Measurements from ENCODE around the gene SSNA1.

SSNA1 gene

GRCh38 chr9:137204731-137205125, 16.3 kb downstream of the SSNA1 start:
- no peak for DNase-seq

- peak; percentile 98 for DNase-seq
Observed at GRCh38 chr9:137205126-137206069, 16.9 kb downstream of the SSNA1 start, which contains the start of the genes NDOR1 and TMEM203. TSS of gene NDOR1 (plus strand) at chr9:137205700. CDS start at chr9:137205778, 78 bp downstream. TSS of gene TMEM203 (minus strand) at chr9:137205648. CDS start at chr9:137205414, 234 bp downstream.

GRCh38 chr9:137206602-137207001, 18.1 kb downstream of the SSNA1 start:
- no peak for DNase-seq

GRCh38 chr9:137211532-137211931, 23.1 kb downstream of the SSNA1 start:
- no peak for DNase-seq

- DNase-seq = no peak
Observed at GRCh38 chr9:137212520-137212919, 24.0 kb downstream of the SSNA1 start.

GRCh38 chr9:137213160-137214060, 24.9 kb downstream of the SSNA1 start:
- no peak for DNase-seq

GRCh38 chr9:137214620-137215019, 26.1 kb downstream of the SSNA1 start:
- no peak for DNase-seq

GRCh38 chr9:137215196-137215986, 26.9 kb downstream of the SSNA1 start:
- DNase-seq = no peak

- no peak for DNase-seq
Observed at GRCh38 chr9:137216188-137216965, 27.9 kb downstream of the SSNA1 start.

- no peak for DNase-seq
Observed at GRCh38 chr9:137217276-137218211, 29.1 kb downstream of the SSNA1 start.

GRCh38 chr9:137218212-137218753, 29.8 kb downstream of the SSNA1 start:
- no peak for DNase-seq

GRCh38 chr9:137218754-137219271, 30.3 kb downstream of the SSNA1 start:
- DNase-seq = no peak

GRCh38 chr9:137219757-137220316, 31.4 kb downstream of the SSNA1 start:
- DNase-seq = no peak

GRCh38 chr9:137220317-137221094, 32.0 kb downstream of the SSNA1 start:
- DNase-seq = no peak

- DNase-seq = no peak
Observed at GRCh38 chr9:137221095-137221505, 32.6 kb downstream of the SSNA1 start.

- DNase-seq = no peak
Observed at GRCh38 chr9:137221506-137222111, 33.1 kb downstream of the SSNA1 start.

GRCh38 chr9:137222190-137223077, 34.0 kb downstream of the SSNA1 start, which contains the start of gene RNF208:
TSS of gene RNF208 (minus strand) at chr9:137222240. CDS start at chr9:137221212, 1,028 bp downstream.
- peak; percentile 76 for DNase-seq
